Measurements from ENCODE around the gene METTL16.
"Not testable (repeated sequence)": the region's sequence is repeated elsewhere in the genome, so short reads cannot be mapped to it uniquely, and the experiment has no call there.

Gene METTL16

GRCh38 chr17:2502871-2503580 lies 8.7 kb downstream of the METTL16 start:
- DNase-seq (ENCODE audit: low spot score) (no peak), FAIRE-seq (no peak)

DNA sequence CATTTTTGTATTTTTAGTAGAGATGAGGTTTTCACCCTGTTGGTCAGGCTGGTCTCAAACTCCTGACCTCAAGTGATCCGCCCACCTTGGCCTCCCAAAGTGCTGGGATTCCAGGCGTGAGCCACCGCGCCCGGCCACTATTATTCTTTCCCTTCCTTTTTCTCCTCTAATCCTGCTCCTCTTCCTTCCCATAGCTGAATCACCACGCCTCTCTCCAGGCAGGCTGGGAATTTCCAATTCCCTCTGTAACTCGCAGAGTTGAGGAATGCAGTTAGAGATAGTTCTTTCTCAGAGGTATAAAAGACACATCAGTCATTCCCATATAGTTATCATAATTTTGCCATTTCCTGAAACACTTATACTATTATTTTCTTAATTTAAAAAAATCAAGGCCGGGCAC lies 11.2 kb downstream of the METTL16 start:
- DNase-seq (ENCODE audit: low spot score), result no peak
- no peak for FAIRE-seq

DNA sequence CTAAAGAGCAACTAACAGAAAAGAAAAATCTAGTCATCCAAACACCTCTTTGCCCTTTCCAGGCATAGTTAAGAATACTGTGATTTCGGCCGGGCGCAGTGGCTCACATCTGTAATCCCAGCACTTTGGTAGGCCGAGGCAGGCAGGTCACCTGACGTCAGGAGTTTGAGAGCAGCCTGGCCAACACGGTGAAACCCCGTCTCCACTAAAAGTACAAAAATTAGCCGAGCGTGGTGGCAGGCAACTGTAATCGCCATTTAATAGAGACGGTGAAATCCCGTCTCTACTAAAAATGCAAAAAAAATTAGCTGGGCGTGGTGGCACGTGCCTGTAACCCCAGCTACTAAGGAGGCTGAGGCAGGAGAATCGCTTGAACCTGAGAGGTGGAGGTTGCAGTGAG lies 22.4 kb downstream of the METTL16 start:
- DNase-seq (ENCODE audit: low spot score); FAIRE-seq: not testable (repeated sequence)

- DNase-seq (ENCODE audit: low spot score) (no peak), FAIRE-seq (no peak)
Measured at GRCh38 chr17:2487306-2487705, 24.4 kb downstream of the METTL16 start.

DNA sequence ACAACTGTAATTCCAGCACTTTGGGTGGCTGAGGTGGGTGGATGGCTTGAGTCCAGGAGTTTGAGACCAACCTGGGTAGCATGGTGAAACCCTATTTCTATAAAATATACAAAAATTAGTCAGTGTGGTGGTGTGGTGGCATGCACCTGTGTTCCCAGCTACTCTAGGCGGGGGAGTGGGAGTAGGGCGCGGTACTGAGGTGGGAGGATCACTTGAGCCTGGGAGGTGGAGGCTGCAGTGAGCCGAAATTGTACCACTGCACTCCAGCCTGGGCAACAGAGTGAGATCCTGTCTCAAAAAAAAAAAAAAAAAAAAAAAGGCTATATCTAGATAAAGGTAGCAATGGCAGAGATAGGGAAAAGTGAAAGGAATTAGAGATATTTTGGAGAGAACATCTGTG lies 25.0 kb downstream of the METTL16 start:
- FAIRE-seq; DNase-seq (ENCODE audit: low spot score): not testable (repeated sequence)

GRCh38 chr17:2485970-2486369 lies 25.7 kb downstream of the METTL16 start:
- no peak for DNase-seq (ENCODE audit: low spot score)
- FAIRE-seq, result no peak

DNA sequence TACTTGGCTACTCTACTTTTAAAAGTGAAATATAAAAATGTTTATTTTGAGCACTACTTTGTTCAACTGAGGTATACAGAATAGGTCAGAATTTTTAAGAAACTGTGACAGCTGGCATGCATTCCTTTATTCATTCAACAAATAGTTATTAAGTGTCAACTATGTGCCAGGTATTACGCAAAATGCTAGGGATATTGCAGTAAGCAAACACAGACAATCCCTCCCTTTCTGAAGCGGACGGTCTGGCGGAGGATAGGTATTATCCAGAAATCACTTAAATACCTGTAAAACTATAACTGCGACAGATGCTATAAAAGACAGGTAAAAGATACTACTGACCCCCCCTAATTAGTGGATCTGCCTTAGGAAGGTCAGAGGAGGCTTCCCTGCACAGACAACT lies 26.1 kb downstream of the METTL16 start:
- no peak for DNase-seq (ENCODE audit: low spot score)
- no peak for FAIRE-seq

DNA sequence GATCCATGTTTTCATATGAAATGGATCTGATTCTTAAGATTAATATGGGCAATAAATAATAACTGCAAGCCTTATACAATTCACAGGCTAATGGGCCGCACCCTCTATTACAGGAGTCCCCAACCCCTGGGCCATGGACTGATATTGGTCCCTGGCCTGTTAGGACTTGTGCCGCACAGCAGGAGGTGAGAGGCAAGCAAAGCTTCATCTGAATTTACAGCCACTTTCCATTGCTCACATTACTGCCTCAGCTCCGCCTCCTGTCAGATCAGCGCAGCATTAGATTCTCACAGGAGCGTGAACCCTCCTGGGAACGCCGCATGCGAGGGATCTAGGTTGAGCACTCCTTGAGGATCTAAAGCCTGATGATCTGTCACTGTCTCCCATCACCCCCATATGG lies 26.8 kb downstream of the METTL16 start:
- no peak for FAIRE-seq

DNA sequence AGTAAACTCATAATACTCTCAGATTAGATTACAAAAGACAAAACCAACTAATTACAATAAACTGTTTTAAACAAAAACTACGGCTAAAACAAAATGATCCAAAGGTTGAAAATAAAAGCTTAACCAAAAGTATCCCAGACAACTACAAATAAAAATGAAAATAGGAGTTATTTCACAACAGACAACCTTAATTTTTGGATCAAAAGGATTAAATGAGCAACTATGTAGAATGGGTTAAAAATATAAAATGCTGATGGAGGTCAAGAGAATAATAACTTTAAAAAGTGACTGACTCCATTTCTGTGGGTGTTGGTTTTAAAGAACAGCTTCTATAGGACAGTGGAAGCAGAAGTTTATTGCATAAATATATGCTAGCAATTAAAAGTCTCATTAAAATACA lies 28.6 kb downstream of the METTL16 start:
- no peak for DNase-seq (ENCODE audit: low spot score)
- no peak for FAIRE-seq

More for the DNA sequence above, 26.8 kb downstream of the METTL16 start:
- DNase-seq (ENCODE audit: low spot score), result no peak

DNA sequence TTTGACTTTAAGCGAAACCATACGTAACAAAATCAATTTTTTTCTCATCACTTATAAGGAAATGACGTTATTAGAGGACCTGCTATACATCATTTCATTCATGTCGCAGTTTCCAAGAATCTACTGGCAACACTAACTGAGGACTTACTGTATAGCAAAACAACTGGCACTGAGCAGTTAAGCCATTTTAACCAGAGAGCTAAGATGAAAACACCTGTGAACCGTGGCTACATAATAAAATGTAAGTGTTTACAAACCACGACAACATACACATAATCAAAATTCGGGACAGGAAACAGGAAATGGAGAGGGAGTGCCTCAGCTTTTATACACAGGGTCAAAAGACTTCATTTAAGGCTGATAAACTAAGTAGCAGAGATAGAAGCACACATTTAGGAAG lies 29.5 kb downstream of the METTL16 start:
- DNase-seq (ENCODE audit: low spot score) (no peak), FAIRE-seq (no peak)

DNA sequence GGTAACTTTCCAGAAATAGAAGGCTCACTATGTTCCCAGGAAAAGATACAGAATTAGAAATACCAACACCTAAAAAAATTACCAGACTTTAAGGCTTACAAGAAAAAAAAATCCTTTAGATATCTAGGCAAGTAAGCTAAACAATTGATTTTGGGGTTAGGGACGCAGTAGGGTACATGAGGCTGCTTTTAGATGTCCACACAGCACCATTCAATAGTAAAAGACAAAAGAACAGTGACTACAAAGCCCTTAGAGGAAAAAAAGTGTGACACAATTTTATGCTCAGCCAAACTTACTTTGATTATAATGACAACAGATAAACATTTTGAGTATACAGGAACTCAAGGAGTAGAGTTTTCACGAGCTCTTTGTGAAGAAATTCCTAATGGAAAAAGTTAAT lies 29.9 kb downstream of the METTL16 start:
- no peak for DNase-seq (ENCODE audit: low spot score)
- FAIRE-seq, result no peak

DNA sequence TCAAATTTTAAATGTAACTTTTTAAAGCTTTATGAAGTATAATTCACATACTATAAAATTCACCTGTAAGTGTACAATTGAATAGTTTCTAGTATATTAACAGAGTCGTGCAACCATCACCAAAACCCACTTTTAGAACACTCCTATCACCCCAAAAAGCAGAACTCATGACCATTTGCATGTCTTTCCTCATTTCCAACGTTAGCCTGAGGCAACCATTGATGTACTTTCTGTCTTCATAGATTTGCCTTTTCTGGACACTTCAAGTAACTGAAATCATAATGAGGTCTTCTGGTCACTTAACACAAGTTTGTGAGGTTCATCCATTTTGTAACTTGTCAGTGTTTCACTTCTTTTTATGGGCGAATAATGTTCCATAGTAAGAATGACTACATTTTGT lies 33.2 kb downstream of the METTL16 start:
- DNase-seq (ENCODE audit: low spot score), result no peak
- no peak for FAIRE-seq

GRCh38 chr17:2475056-2475455 lies 36.6 kb downstream of the METTL16 start:
- FAIRE-seq, result no peak

GRCh38 chr17:2474371-2474770 lies 37.3 kb downstream of the METTL16 start:
- FAIRE-seq (no peak), DNase-seq (ENCODE audit: low spot score) (no peak)

More at GRCh38 chr17:2475056-2475455, 36.6 kb downstream of the METTL16 start:
- no peak for DNase-seq (ENCODE audit: low spot score)

GRCh38 chr17:2468270-2468669 lies 43.4 kb downstream of the METTL16 start:
- FAIRE-seq (no peak), DNase-seq (ENCODE audit: low spot score) (no peak)

DNA sequence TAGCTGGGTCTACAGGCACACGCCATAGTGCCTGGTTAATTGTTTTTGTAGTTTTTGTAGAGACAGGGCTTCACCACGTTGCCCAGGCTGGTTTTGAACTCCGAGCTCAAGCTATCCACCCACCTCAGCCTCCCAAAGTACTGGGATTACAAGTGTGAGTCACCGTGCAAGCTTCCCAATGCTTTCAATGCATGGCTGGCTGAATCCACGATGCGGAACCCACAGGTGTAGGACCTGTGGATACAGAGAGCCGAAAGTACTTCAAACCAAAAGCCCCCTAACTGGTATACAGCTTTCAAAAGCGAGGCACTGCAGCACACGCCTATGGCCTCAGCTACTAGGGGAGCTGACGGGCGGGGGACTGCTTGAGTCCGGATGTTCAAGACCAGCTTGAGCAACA lies 44.8 kb downstream of the METTL16 start:
- FAIRE-seq (no peak), DNase-seq (ENCODE audit: low spot score) (no peak)

DNA sequence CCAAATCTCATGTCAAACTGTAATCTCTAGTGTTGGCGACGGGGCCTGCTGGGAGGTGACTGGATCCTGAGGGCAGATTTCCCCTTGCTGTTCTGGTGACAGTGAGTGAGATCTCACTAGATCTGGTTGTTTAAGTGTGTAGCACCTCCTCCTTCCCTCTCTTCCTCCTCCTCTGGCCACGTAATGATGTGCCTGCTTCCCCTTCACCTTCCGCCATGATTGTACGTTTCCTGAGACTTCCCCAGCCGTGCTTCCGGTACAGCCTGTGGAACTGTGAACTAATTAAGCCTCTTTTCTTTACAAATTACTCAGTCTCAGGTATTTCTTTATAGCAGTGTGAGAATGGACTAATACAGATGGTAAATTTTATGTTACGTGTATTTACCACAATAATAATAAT lies 49.2 kb downstream of the METTL16 start:
- FAIRE-seq (no peak), DNase-seq (ENCODE audit: low spot score) (no peak)

DNA sequence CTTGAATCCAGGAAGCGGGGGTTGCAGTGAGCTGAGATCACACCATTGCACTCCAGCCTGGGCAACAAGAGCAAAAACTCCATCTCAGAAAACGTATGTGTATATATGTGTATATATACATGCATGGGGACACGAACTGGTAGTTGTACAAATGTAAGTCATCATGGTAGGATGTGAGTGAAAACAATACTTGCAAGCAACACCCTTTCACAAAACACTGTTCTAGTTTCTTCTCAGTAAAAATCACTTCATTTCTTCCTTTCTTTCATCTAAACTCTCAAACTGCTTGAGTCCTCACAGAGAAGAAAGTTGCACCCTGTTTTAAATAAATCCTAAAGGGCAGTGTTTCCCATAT lies 51.8 kb downstream of the METTL16 start:
- FAIRE-seq (no peak), DNase-seq (ENCODE audit: low spot score) (no peak)

DNA sequence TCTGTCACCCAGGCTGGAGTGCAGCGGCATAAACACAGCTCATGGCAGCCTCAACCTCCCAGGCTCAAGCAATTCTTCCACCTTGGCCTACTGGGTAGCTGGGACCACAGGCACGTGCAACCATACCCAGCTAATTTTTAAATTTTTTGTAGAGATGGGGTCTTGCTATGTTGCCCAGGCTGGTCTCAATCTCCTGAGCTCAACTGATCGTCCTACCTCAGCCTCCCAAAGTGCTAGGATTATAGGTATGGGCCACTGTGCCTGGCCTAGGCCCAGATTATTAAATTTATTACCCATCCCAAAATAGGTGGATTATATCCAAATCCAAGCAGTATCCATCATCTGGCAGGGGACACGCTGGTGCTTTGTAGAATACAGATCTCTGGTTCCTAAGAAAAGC lies 53.8 kb downstream of the METTL16 start:
- FAIRE-seq (no peak), DNase-seq (ENCODE audit: low spot score) (no peak)

GRCh38 chr17:2456475-2456874 lies 55.2 kb downstream of the METTL16 start:
- FAIRE-seq, result no peak

GRCh38 chr17:2455956-2456355 lies 55.7 kb downstream of the METTL16 start:
- no peak for DNase-seq (ENCODE audit: low spot score)
- FAIRE-seq, result no peak

More at GRCh38 chr17:2456475-2456874, 55.2 kb downstream of the METTL16 start:
- DNase-seq (ENCODE audit: low spot score), result no peak

- no peak for FAIRE-seq
- DNase-seq (ENCODE audit: low spot score), result no peak
Measured at GRCh38 chr17:2453866-2454265, 57.8 kb downstream of the METTL16 start.

- FAIRE-seq (no peak), DNase-seq (ENCODE audit: low spot score) (no peak)
Measured at GRCh38 chr17:2453325-2453724, 58.4 kb downstream of the METTL16 start.
